Mesenchymal stem cell (in vitro differentiated cells and primary cell): ENCODE data around the gene BBS2.
A peak's percentile ranks its signal among the peaks of the same experiment; 100 is the strongest.

Experiments used
- DNase-seq: peaks from one replicate; pipeline ENCODE4 v3.0.0-alpha.2; 2013
- H2AFZ ChIP-seq: one replicate; pipeline ENCODE4 v1.6.1; 2013; ENCODE audit warnings: low read depth, mild to moderate bottlenecking, control low read depth, inconsistent platforms, low read length, moderate library complexity
- H2AK5ac ChIP-seq: 2 replicates; pipeline ENCODE4 v1.6.1; 2013; ENCODE audit warnings: low read length, moderate library complexity, mild to moderate bottlenecking, inconsistent platforms; ENCODE audit not compliant: severe bottlenecking
- H2BK120ac ChIP-seq: one replicate; pipeline ENCODE4 v1.6.1; 2013; ENCODE audit warnings: low read depth, mild to moderate bottlenecking, inconsistent platforms, low read length, moderate library complexity
- H2BK12ac ChIP-seq, 2 experiments: one replicate each; pipeline ENCODE4 v1.6.1; 2013; ENCODE audit warnings: inconsistent platforms in 2 of 2, low read length in 2 of 2, mild to moderate bottlenecking in 2 of 2, moderate library complexity in 2 of 2, control low read depth in 1 of 2
- H2BK15ac ChIP-seq: one replicate; pipeline ENCODE4 v1.6.1; 2013; ENCODE audit warnings: mild to moderate bottlenecking, low read depth, inconsistent platforms; ENCODE audit not compliant: poor library complexity, severe bottlenecking
- H2BK5ac ChIP-seq: 2 replicates; pipeline ENCODE4 v1.6.1; 2013; ENCODE audit warnings: low read depth, mild to moderate bottlenecking, low read length, control low read depth, inconsistent platforms; ENCODE audit not compliant: poor library complexity, severe bottlenecking
- H3K14ac ChIP-seq, 2 experiments: one replicate each; pipeline ENCODE4 v1.6.1; 2013; ENCODE audit warnings: inconsistent platforms in 2 of 2, low read length in 2 of 2, control low read depth in 1 of 2, mild to moderate bottlenecking in 1 of 2, moderate library complexity in 1 of 2
- H3K18ac ChIP-seq, 2 experiments: one replicate each; pipeline ENCODE4 v1.6.1; 2013; ENCODE audit warnings: inconsistent platforms in 2 of 2, low read length in 2 of 2, control low read depth in 1 of 2, low read depth in 1 of 2, mild to moderate bottlenecking in 1 of 2
- H3K23ac ChIP-seq, 2 experiments: one replicate each; pipeline ENCODE4 v1.6.1; 2013; ENCODE audit warnings: inconsistent platforms in 2 of 2, low read length in 2 of 2, mild to moderate bottlenecking in 2 of 2, moderate library complexity in 2 of 2, control low read depth in 1 of 2
- H3K27ac ChIP-seq: 2 replicates; pipeline ENCODE4 v1.5.1; 2013; ENCODE audit warnings: mild to moderate bottlenecking, moderate library complexity, low read length, control low read depth, inconsistent platforms; ENCODE audit not compliant: poor library complexity, severe bottlenecking
- H3K27me3 ChIP-seq, 2 experiments: 2 replicates each; pipeline versions ENCODE4 v1.6.1 to v1.7.0; 2013; ENCODE audit warnings: low read length in 2 of 2, mild to moderate bottlenecking in 2 of 2, moderate library complexity in 2 of 2, control low read depth in 1 of 2, inconsistent platforms in 1 of 2; ENCODE audit not compliant: control insufficient read depth in 1 of 2, insufficient read depth in 1 of 2
- H3K36me3 ChIP-seq, 2 experiments: 2 replicates each; pipeline versions ENCODE4 v1.6.1 to v1.7.0; 2013; ENCODE audit warnings: low read length in 2 of 2, control low read depth in 1 of 2, inconsistent platforms in 1 of 2, low read depth in 1 of 2, mild to moderate bottlenecking in 1 of 2; ENCODE audit not compliant: insufficient read depth in 2 of 2, control insufficient read depth in 1 of 2
- H3K4ac ChIP-seq, 2 experiments: one replicate each; pipeline ENCODE4 v1.6.1; 2013; ENCODE audit warnings: inconsistent platforms in 2 of 2, low read length in 2 of 2, mild to moderate bottlenecking in 2 of 2, moderate library complexity in 2 of 2, control low read depth in 1 of 2, low read depth in 1 of 2
- H3K4me1 ChIP-seq: 2 replicates; pipeline ENCODE4 v1.6.1; 2013; ENCODE audit warnings: low read depth, low read length, control low read depth; ENCODE audit not compliant: control insufficient read depth, insufficient read depth
- H3K4me2 ChIP-seq: 2 replicates; pipeline ENCODE4 v1.6.1; 2013; ENCODE audit warnings: low read length, mild to moderate bottlenecking, inconsistent platforms; ENCODE audit not compliant: poor library complexity, severe bottlenecking
- H3K4me3 ChIP-seq, 2 experiments: 2 replicates each; pipeline versions ENCODE4 v1.5.1 to v1.7.0; 2013; ENCODE audit warnings: low read length in 2 of 2, mild to moderate bottlenecking in 2 of 2, control low read depth in 1 of 2, low read depth in 1 of 2; ENCODE audit not compliant: insufficient read depth in 1 of 2
- H3K79me1 ChIP-seq: replicated peaks from 2 replicates; pipeline ENCODE4 v1.6.1; 2013; ENCODE audit warnings: mild to moderate bottlenecking, control low read depth, low read length, inconsistent platforms; ENCODE audit not compliant: poor library complexity, severe bottlenecking
- H3K9ac ChIP-seq: 2 replicates; pipeline ENCODE4 v1.7.0; 2013; ENCODE audit warnings: mild to moderate bottlenecking, low read length, moderate library complexity
- H3K9me3 ChIP-seq: 2 replicates; pipeline ENCODE4 v1.7.0; 2013; ENCODE audit warnings: mild to moderate bottlenecking, low read length; ENCODE audit not compliant: control insufficient read depth
- H4K8ac ChIP-seq: one replicate; pipeline ENCODE4 v1.6.1; 2013; ENCODE audit warnings: inconsistent platforms, mild to moderate bottlenecking, low read length, moderate library complexity
- H4K91ac ChIP-seq: one replicate; pipeline ENCODE4 v1.6.1; 2013; ENCODE audit warnings: mild to moderate bottlenecking, low read length, inconsistent platforms
- WGBS: methylation state at CpG from one replicate; pipeline ENCODE4 v1.1.7; 2013; ENCODE audit warnings: mixed read lengths; 5-methylcytosine and 5-hydroxymethylcytosine counted together

The BBS2 gene

GRCh38 chr16:56479469-56479868 lies 40.4 kb downstream of the BBS2 start:
- Histone ChIP-seq H2BK12ac (no peak overlapping the region), H3K9me3 (no peaks in the 10 kb centered on the region)

GRCh38 chr16:56478281-56479049 lies 41.4 kb downstream of the BBS2 start:
- peak overlapping the region; percentile 26 for H3K27ac ChIP-seq
- no peak overlapping the region for H2AFZ ChIP-seq
- H3K27me3 ChIP-seq = no peaks in the 10 kb centered on the region
- no peak overlapping the region for H2AK5ac ChIP-seq
- H2BK120ac ChIP-seq = no peak overlapping the region
- H2BK12ac ChIP-seq = no peak overlapping the region
- peaks cover 4 to 88% of the 10 kb centered on the region in 2 experiments for H3K36me3 ChIP-seq
- H3K9me3 ChIP-seq = no peaks in the 10 kb centered on the region
- H3K4me1 ChIP-seq = peaks cover 3% of the 10 kb centered on the region
- H3K9ac ChIP-seq = no peak overlapping the region
- H3K18ac ChIP-seq = no peak overlapping the region
- H4K91ac ChIP-seq = no peak overlapping the region
- DNase-seq = peak; percentile 19
- no peak overlapping the region for H2BK5ac ChIP-seq
- H2BK15ac ChIP-seq = no peak overlapping the region
- WGBS = 100% methylated on average over 1 of the region's 2 CpGs
- no peak overlapping the region for H3K23ac ChIP-seq
- H4K8ac ChIP-seq = no peak overlapping the region
- H3K4me2 ChIP-seq = no peak overlapping the region
- H3K4ac ChIP-seq = no peak overlapping the region
- H3K14ac ChIP-seq = no peak overlapping the region
- H3K4me3 ChIP-seq = no peak overlapping the region
- H3K79me1 ChIP-seq = peaks cover 13% of the 10 kb centered on the region

More at GRCh38 chr16:56479469-56479868, 40.4 kb downstream of the BBS2 start:
- Histone ChIP-seq H3K4me1 (peaks cover 3% of the 10 kb centered on the region), H4K91ac (no peak overlapping the region), H2BK5ac (no peak overlapping the region), H2AFZ (no peak overlapping the region), H2BK120ac (no peak overlapping the region), H3K23ac (no peak overlapping the region), H3K79me1 (peaks cover 13% of the 10 kb centered on the region), H3K36me3 (peaks cover 4 to 87% of the 10 kb centered on the region in 2 experiments), H3K9ac (no peak overlapping the region), H3K4ac (no peak overlapping the region), H3K4me2 (no peak overlapping the region), H3K27me3 (no peaks in the 10 kb centered on the region), H3K27ac (no peak overlapping the region), H4K8ac (no peak overlapping the region), H3K18ac (no peak overlapping the region), H3K4me3 (no peak overlapping the region), H3K14ac (no peak overlapping the region), H2AK5ac (no peak overlapping the region), H2BK15ac (no peak overlapping the region)
- no peak for DNase-seq
- WGBS = 97% methylated on average over 1 of the region's 2 CpGs

GRCh38 chr16:56477096-56477878 lies 42.5 kb downstream of the BBS2 start:
- Histone ChIP-seq H3K79me1 (peaks cover 13% of the 10 kb centered on the region), H3K4me1 (peaks cover 3% of the 10 kb centered on the region), H3K23ac (no peak overlapping the region), H3K27me3 (no peaks in the 10 kb centered on the region), H2AK5ac (no peak overlapping the region), H3K4me3 (no peak overlapping the region), H2AFZ (no peak overlapping the region), H3K14ac (no peak overlapping the region), H2BK120ac (no peak overlapping the region), H2BK5ac (no peak overlapping the region), H3K4ac (no peak overlapping the region), H3K4me2 (no peak overlapping the region), H3K27ac (peak overlapping the region; percentile 63), H3K18ac (no peak overlapping the region), H4K8ac (no peak overlapping the region), H4K91ac (no peak overlapping the region), H3K36me3 (peaks cover 8 to 88% of the 10 kb centered on the region in 2 experiments), H3K9me3 (no peaks in the 10 kb centered on the region), H2BK15ac (no peak overlapping the region), H3K9ac (peak overlapping the region; percentile 50), H2BK12ac (no peak overlapping the region)
- 100% methylated on average over 2 of the region's 2 CpGs for WGBS
- peak; percentile 81 for DNase-seq

GRCh38 chr16:56475201-56475600 lies 44.6 kb downstream of the BBS2 start:
- Histone ChIP-seq H3K18ac (no peak overlapping the region), H3K79me1 (peaks cover 15% of the 10 kb centered on the region), H3K4me2 (no peak overlapping the region), H2BK15ac (no peak overlapping the region), H3K4me1 (no peaks in the 10 kb centered on the region), H2AK5ac (no peak overlapping the region), H3K36me3 (peaks cover 23 to 90% of the 10 kb centered on the region in 2 experiments), H4K8ac (no peak overlapping the region), H3K4ac (no peak overlapping the region), H3K23ac (no peak overlapping the region), H3K4me3 (no peak overlapping the region), H3K27me3 (no peaks in the 10 kb centered on the region), H3K9me3 (no peaks in the 10 kb centered on the region), H2BK12ac (no peak overlapping the region), H4K91ac (no peak overlapping the region), H2BK5ac (no peak overlapping the region), H2BK120ac (no peak overlapping the region), H3K27ac (no peak overlapping the region), H3K14ac (no peak overlapping the region), H2AFZ (no peak overlapping the region), H3K9ac (no peak overlapping the region)
- no peak for DNase-seq
- 88% methylated on average over 1 of the region's 2 CpGs for WGBS
